Measurements from ENCODE around the gene PYM1.

DNA sequence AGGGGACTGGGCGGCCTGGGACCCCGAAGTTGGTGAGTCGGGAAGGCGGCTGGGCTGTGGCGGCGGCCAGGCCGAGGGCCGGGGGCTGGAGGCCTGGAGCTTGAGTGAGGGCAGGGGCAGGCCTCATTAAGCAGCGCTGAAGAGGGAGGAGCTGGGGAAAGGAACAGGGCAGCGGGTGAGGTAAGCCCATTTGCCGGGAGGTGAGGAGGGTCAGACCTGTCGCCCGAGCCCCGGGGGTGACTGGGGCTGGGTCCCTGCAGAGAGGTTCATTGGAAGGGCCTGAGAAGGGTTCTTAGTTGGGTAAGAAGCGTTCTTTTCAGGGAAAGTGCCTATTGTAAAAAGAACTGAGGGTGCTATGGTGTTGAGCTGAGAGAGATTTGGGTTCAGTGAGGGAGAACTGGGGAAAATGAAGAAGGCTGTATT is 46.6 kb upstream of the PYM1 start:
- TF ChIP-seq, protein P1, sequence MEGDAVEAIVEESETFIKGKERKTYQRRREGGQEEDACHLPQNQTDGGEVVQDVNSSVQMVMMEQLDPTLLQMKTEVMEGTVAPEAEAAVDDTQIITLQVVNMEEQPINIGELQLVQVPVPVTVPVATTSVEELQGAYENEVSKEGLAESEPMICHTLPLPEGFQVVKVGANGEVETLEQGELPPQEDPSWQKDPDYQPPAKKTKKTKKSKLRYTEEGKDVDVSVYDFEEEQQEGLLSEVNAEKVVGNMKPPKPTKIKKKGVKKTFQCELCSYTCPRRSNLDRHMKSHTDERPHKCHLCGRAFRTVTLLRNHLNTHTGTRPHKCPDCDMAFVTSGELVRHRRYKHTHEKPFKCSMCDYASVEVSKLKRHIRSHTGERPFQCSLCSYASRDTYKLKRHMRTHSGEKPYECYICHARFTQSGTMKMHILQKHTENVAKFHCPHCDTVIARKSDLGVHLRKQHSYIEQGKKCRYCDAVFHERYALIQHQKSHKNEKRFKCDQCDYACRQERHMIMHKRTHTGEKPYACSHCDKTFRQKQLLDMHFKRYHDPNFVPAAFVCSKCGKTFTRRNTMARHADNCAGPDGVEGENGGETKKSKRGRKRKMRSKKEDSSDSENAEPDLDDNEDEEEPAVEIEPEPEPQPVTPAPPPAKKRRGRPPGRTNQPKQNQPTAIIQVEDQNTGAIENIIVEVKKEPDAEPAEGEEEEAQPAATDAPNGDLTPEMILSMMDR (conservative IDR thresholded peaks at IDR 0.05; ENCODE audit: low read depth, low read length) = no peak
- TF ChIP-seq POLR2A (IDR thresholded peaks at IDR 0.05; ENCODE audit: low read depth, low read length) (no peak), CHD1 (IDR thresholded peaks at IDR 0.05; ENCODE audit: low read depth, low read length) (no peak), MXI1 (IDR thresholded peaks at IDR 0.05; ENCODE audit: borderline replicate concordance, low read depth, low read length) (no peak), SMC3 (IDR thresholded peaks at IDR 0.05; ENCODE audit: low read depth, low read length) (no peak), CEBPB (IDR thresholded peaks at IDR 0.05; ENCODE audit: low read depth, low read length) (no peak), MAZ (IDR thresholded peaks at IDR 0.05; ENCODE audit: borderline replicate concordance, low read depth, low read length) (no peak), RFX5 (IDR thresholded peaks at IDR 0.05; ENCODE audit: low read depth, low read length) (no peak)

Data from IMR-90 (cell line).